Natural killer cell treated with Interleukin-12 subunit alpha and Interleukin-12 subunit beta and Interleukin-15 and Interleukin-18, amount 100 ng/mL, for 72 hours (primary cell): ENCODE measurements around the gene KCNMB2. TPM values are rescaled to one million over a fixed set of nuclear protein-coding genes. Genes with fewer than 3 reads are reported as not detected.

Source experiments
- ATAC-seq, 2 donors: fragments of 150-1000 bp; cut with Tn5 transposase in 1 of 2; sonication (Bioruptor Pico), chemical (Tn5 transposase) in 1 of 2; 2 replicates each; pipeline ENCODE4 v1.10.0; 2021
- DNase-seq: peaks from one replicate; pipeline ENCODE4 v3.0.0; 2022; ENCODE audit warnings: low spot score
- H3K27ac Mint-ChIP-seq, 2 donors: 1 replicate in 1 of 2; 2 replicates in 1 of 2; pipeline ENCODE4 v1.8.0; 2022; ENCODE audit warnings: mixed read lengths in 2 of 2, mild to moderate bottlenecking in 1 of 2, moderate library complexity in 1 of 2
- H3K27me3 Mint-ChIP-seq, 2 donors: 1 replicate in 1 of 2; 2 replicates in 1 of 2; pipeline ENCODE4 v1.8.0; 2022; ENCODE audit warnings: mixed read lengths in 2 of 2
- H3K36me3 Mint-ChIP-seq: one replicate; pipeline ENCODE4 v1.8.0; 2022; ENCODE audit warnings: mixed read lengths
- H3K4me1 Mint-ChIP-seq, 2 donors: 1 replicate in 1 of 2; 2 replicates in 1 of 2; pipeline ENCODE4 v1.8.0; 2022; ENCODE audit warnings: low read depth in 2 of 2, mixed read lengths in 2 of 2, mild to moderate bottlenecking in 1 of 2
- H3K4me3 Mint-ChIP-seq: one replicate; pipeline ENCODE4 v1.8.0; 2022; ENCODE audit warnings: mixed read lengths
- H3K9me3 Mint-ChIP-seq: 2 replicates; pipeline ENCODE4 v1.8.0; 2022; ENCODE audit warnings: mixed read lengths
- total RNA-seq, 2 donors: library from RNA; stranded (reverse); gene quantifications; one replicate each; pipeline ENCODE4 v1.2.3, GENCODE V29; 2022

Gene KCNMB2
- total RNA-seq, 2 donors from 2014 or later = not detected

- Mint-ChIP-seq H3K4me1 (no peaks in the 10 kb centered on the region), H3K27ac (no peak overlapping the region), H3K4me3 (no peak overlapping the region), H3K27me3 (no peaks in the 10 kb centered on the region), H3K36me3 (no peaks in the 10 kb centered on the region), H3K9me3 (peaks cover 15% of the 10 kb centered on the region)
- ATAC-seq (no peak), DNase-seq (no peak)
Measured at GRCh38 chr3:178875157-178875556, 338.9 kb downstream of the KCNMB2 start.

- H3K27me3 Mint-ChIP-seq = no peaks in the 10 kb centered on the region
Measured at GRCh38 chr3:178875836-178876235, 339.6 kb downstream of the KCNMB2 start.

DNA sequence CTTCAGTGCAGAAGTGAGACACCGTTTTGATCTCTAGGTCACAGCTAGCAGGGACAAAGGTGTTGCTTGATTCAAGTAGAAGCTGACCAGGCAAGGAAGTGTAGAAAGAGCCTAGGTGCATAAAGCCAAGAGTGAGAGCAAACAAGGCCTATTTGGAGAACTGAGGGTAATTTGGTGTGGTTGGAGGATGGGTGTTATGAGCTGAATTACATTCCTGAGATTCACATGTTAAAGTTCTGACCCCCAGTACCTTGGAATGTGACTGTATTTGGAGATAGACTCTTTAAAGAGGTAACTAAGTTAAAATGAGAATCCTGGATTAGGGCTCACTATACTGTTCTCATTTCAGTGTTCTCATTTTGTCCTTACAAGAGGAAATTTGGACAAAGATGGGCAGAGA lies 344.0 kb downstream of the KCNMB2 start:
- peaks cover 6% of the 10 kb centered on the region for H3K36me3 Mint-ChIP-seq
- H3K9me3 Mint-ChIP-seq = peaks cover 31% of the 10 kb centered on the region
- H3K27me3 Mint-ChIP-seq = no peaks in the 10 kb centered on the region
- no peak for DNase-seq
- ATAC-seq = no peak
- no peaks in the 10 kb centered on the region for H3K4me1 Mint-ChIP-seq
- no peak overlapping the region for H3K4me3 Mint-ChIP-seq
- no peak overlapping the region for H3K27ac Mint-ChIP-seq

More at GRCh38 chr3:178875836-178876235, 339.6 kb downstream of the KCNMB2 start:
- H3K9me3 Mint-ChIP-seq = peaks cover 19% of the 10 kb centered on the region
- H3K36me3 Mint-ChIP-seq = no peaks in the 10 kb centered on the region
- H3K4me1 Mint-ChIP-seq = no peaks in the 10 kb centered on the region
- H3K4me3 Mint-ChIP-seq = no peak overlapping the region
- H3K27ac Mint-ChIP-seq = no peak overlapping the region
- DNase-seq (no peak), ATAC-seq (no peak)
